KBM-7 (cell line): ENCODE measurements around the gene CXXC5.
"Not testable (repeated sequence)": the region's sequence is repeated elsewhere in the genome, so short reads cannot be mapped to it uniquely, and the experiment has no call there.

Source experiments
- DNase-seq: peaks from one replicate; pipeline ENCODE4 v3.0.0-alpha.2; 2015
- in situ Hi-C: fragments of 300-500 bp; cut with MboI; formaldehyde crosslinking; loops from 2 replicates; pipeline ENCODE4 v1.14.3; 2020; ENCODE audit warnings: low sequenced_read_pairs, low pct_unique_long_range_greater_than_20kb, mixed read lengths

Gene CXXC5

DNA sequence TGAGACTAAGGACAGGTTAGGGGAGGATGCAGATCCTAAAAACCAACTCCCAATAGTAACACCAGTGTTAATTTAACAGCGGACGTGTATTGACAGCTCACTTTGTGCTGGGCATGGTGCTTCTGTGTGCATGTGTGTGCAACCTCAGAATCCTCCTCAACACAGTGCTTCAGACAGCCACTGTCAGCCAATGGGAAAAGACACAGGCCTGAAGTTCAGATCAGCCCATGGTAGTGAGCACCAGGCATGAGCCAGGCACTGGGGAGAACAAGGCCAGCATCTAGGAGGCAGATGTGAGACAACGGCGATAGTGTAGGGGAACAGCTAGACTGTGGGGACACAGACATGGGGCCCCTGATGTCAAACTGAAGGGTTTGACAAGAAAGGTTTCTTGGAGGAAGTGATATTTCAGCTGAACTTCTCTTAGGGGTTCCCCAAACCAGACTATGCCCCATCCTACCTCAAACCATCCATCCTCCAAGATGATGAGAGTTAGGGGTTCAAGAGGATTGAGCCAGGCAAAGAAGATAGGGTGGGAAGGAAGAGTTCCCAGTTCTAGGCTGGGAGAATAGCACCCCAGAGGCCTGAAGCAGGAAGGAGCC is 75.9 kb downstream of the CXXC5 start:
- no peak for DNase-seq
- in situ Hi-C loops, result no loop called here

DNA sequence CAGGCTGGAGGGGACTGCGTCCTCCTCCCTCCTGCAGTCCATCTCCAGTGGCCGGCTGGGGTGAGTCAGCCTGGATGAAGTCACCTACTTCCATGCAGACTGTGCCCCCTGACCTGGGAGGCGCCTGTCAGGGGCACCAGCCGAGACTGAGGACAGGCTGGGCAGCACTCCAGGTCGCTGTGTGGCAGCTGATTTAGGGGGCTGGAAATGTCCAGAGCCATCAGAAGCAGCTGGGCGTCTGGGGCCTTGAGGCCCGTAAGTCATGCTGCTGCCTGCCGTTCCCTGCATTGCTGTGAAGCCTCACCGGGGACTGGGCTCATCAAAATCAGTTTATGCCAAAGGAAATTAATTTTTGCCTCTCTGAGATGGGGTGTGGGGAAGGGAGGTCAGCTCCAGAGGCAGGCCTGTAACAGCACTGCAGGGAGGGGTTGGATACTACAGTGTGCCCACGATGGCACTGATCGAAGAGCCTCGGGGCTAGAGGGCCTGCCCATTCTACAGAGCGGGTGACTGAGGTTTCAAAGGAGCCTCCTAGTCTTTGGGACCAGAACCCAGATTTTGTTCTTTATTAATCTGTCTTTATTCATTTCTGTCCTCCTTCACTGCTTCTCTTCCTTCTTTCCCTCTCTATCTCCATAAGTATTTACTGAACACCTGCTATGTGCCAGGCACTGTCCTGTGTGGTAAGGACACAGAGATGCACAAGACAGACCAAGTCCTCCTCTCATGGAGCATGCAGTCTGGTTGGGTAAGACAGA is 77.1 kb downstream of the CXXC5 start:
- in situ Hi-C loops, result no loop called here
- DNase-seq, result no peak

DNA sequence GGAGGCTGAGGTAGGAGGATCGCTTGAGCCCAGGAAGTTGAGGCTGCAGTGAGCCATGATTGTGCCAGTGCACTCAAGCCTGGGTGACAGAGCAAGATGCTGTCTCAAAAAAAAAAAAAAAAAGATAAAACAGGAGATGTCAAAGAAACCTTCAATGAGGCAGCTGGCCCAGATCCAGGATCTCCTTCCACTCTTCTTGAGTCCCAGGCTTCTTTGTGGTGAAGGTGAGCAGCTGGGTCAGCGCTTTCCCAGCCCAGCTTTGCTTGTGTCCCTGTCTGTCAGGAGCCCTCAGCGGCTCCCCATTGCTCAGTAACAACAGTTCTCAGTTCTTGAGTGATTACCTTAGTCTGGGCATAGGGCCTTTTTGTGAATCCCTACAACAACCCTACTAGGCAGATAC is 78.1 kb downstream of the CXXC5 start:
- no peak for DNase-seq
- in situ Hi-C loops, result no loop called here

DNA sequence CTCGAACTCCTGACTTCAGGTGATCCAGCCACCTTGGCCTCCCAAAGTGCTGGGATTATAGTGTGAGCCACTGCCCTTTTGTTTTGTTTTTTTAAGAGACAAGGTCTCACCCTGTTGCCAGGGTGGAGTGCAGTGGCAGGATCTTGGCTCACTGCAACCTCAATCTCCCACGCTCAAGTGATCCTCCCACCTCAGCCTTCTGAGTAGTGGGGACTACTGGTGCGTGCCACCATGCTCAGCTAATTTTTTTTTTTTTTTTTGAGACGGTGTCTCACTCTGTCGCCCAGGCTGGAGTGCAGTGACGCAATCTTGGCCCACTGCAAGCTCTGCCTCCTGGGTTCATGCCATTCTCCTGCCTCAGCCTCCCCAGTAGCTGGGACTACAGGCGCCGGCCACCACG is 79.5 kb downstream of the CXXC5 start:
- DNase-seq, result peak; percentile 61
- in situ Hi-C loops, result not testable (repeated sequence)

DNA sequence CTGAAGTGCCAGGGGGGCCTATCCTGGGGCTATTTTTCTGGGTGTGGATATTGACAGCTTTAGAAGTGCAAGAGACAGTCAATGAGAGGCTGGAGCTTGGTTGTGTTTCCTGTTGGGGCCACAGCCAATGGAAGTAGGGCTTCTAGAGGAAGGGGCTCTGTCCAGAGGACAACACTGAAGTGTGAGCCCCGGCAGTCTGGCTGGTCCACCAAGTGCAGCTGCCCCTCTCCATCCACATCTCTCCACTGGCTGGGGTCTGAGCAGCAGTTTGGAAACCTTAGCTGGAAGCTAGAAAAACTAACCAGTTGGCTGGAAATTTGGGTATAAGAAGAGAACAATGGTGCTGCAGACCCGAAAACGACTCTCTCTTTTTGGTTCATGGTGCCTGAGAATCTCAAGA is 83.1 kb downstream of the CXXC5 start:
- no peak for DNase-seq
- in situ Hi-C loops, result no loop called here

DNA sequence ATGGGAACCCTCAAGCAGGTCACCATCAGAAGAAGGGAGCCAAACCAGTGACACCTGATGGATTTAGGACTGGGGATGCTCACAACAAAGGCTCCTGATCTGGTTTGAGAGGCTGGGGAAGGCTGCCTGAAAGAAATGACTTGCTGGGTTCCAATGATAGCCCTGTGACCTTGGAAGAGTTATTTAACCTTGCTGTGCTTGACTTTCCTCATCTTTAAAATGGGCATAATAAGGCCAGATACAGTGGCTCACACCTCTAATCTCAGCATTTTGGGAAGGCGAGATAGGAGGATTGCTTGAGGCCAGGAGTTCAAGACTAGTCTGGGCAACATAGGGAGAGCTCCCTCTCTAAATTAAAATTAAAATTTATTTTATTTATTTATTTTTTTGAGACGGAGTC is 83.9 kb downstream of the CXXC5 start:
- no peak for DNase-seq
- in situ Hi-C loops, result no loop called here

DNA sequence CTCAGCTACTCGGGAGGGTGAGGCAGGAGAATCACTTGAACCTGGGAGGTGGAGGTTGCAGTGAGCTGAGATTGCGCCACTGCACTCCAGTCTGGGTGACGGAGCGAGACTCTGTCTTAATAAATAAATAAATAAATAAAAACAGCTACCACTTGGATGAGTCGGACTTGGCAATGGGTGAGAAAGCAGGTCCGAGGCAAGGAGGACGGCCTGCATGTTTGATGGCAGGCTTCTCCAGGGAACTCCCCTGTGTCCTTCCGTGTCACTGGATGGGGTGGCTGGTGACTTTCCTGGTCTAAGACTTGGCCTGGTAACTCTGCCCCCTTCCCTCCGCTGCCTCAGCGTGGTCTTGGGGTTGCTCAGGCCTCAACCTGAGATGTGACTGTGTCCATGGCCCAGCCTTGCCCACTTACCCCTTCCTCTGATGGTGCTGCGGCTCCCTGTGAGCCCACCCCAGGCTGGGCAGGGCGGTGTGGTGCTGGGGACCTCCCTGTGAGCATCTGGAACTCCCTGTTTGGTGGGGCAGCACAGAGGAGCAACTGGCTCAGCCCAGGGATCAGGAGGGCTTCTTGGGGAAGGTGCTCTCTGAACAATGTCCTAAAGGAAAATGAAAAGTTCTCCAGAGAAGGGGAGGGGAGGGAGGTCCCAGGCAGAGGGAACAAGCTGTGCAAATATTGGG is 85.0 kb downstream of the CXXC5 start:
- in situ Hi-C loops, result no loop called here

More for the DNA sequence above, 85.0 kb downstream of the CXXC5 start:
- no peak for DNase-seq
